PC-9 (cell line): Measurements from ENCODE around the gene M6PR. TPM values are rescaled to one million over a fixed set of nuclear protein-coding genes. Genes with fewer than 3 reads are reported as not detected.
"Not testable (repeated sequence)": the region's sequence is repeated elsewhere in the genome, so short reads cannot be mapped to it uniquely, and the experiment has no call there.

Experiments
- BruUV-seq: library from RNA; stranded (reverse); fragments of 400-500 nt; replicated peaks from 2 replicates; lab custom pipeline; 2021; lab: Mats Ljungman, UMichigan
- CTCF ChIA-PET: fragments of 300-600 bp; sonication (Branson Sonifier 250); formaldehyde crosslinking; loops from one replicate; lab custom pipeline; 2022; ENCODE audit warnings: antibody characterized with exemption; lab: Charles Lee
- POLR2A ChIA-PET: fragments of 300-600 bp; sonication (Branson Sonifier 250); formaldehyde crosslinking; loops from one replicate; lab custom pipeline; 2022; ENCODE audit warnings: antibody characterized with exemption; ENCODE audit not compliant: unreplicated experiment; lab: Charles Lee
- DNase-seq, 2 experiments: peaks; one replicate each; pipeline versions ENCODE4 v3.0.0 to v3.0.0-alpha.2; 2015 to 2022; ENCODE audit warnings: mixed read lengths in 1 of 2
- H2AFZ ChIP-seq: fragments of 200-600 bp; sonication (generic); 2 replicates; pipeline ENCODE4 v1.8.1; 2017; ENCODE audit warnings: antibody characterized with exemption
- H3F3A ChIP-seq: fragments of 200-600 bp; sonication (generic); 2 replicates; pipeline ENCODE4 v1.8.1; 2017; ENCODE audit warnings: antibody characterized with exemption, mild to moderate bottlenecking, low read depth; ENCODE audit not compliant: insufficient read depth
- H3K27ac ChIP-seq: fragments of 200-600 bp; sonication (generic); 2 replicates; pipeline ENCODE4 v1.6.1; 2016; ENCODE audit warnings: mixed run types
- H3K27me3 ChIP-seq: fragments of 200-600 bp; sonication (generic); 2 replicates; pipeline ENCODE4 v1.6.1; 2016; ENCODE audit warnings: low read depth, mixed run types; ENCODE audit not compliant: insufficient read depth
- H3K36me3 ChIP-seq: fragments of 200-600 bp; sonication (generic); 2 replicates; pipeline ENCODE4 v1.6.1; 2016; ENCODE audit warnings: low read depth, mixed run types
- H3K4me1 ChIP-seq: fragments of 200-600 bp; sonication (generic); replicated peaks from 2 replicates; pipeline ENCODE4 v1.6.1; 2016; ENCODE audit warnings: mixed run types; ENCODE audit not compliant: insufficient read depth
- H3K4me2 ChIP-seq: fragments of 200-600 bp; sonication (generic); 2 replicates; pipeline ENCODE4 v1.6.1; 2017; ENCODE audit warnings: mixed run types
- H3K4me3 ChIP-seq: fragments of 200-600 bp; sonication (generic); 2 replicates; pipeline ENCODE4 v1.6.1; 2016; ENCODE audit warnings: mixed run types
- H3K79me2 ChIP-seq: fragments of 200-600 bp; sonication (generic); 2 replicates; pipeline ENCODE4 v1.6.1; 2017; ENCODE audit warnings: low read depth, mixed run types
- H3K9me2 ChIP-seq: fragments of 200-600 bp; sonication (generic); 2 replicates; pipeline ENCODE4 v1.8.1; 2017; ENCODE audit warnings: mild to moderate bottlenecking; ENCODE audit not compliant: insufficient read depth
- H3K9me3 ChIP-seq: fragments of 200-600 bp; sonication (generic); 2 replicates; pipeline ENCODE4 v1.8.1; 2016; ENCODE audit warnings: low read depth; ENCODE audit not compliant: insufficient read depth
- H4K20me1 ChIP-seq: fragments of 200-600 bp; sonication (generic); 2 replicates; pipeline ENCODE4 v1.8.1; 2017; ENCODE audit not compliant: insufficient read depth
- CTCF ChIP-seq: fragments of 200-600 bp; sonication (generic); conservative IDR thresholded peaks from 2 replicates; pipeline ENCODE4 v1.6.1; 2017; ENCODE audit warnings: mixed run types, antibody characterized with exemption, mild to moderate bottlenecking, moderate library complexity
- EZH2 ChIP-seq: fragments of 200-600 bp; sonication (generic); IDR thresholded peaks from 2 replicates; pipeline ENCODE4 v1.8.0; 2017; ENCODE audit warnings: antibody characterized with exemption, low read depth
- intact Hi-C: fragments of 100-400 bp; cut with micrococcal nuclease; formaldehyde crosslinking; loops from one replicate; pipeline ENCODE4 v1.10.0; 2022; ENCODE audit not compliant: unreplicated experiment
- total RNA-seq: library from RNA; stranded (reverse); gene quantifications from 2 replicates; pipeline ENCODE4 v1.2.3, GENCODE V29; 2021

Gene M6PR
- total RNA-seq, 1 experiment from 2014 or later, result 237 TPM

DNA sequence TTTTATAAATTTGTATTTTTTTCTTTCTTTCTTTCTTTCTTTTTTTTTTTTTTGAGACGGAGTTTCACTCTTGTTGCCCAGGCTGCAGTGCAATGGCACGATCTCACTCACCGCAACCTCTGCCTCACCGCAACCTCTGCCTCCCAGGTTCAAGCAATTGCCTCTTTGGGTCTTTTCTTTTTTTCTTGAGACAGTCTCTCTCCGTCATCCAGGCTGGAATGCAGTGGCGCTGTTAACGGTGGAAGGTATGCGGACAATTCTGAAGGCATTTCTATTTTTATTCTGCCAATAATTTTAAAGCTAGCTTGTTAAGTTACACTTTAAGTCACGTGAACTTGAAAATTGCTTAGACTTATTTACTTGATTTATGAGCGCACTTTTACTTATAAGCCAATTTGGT, 43.9 kb downstream of the M6PR start:
- Histone ChIP-seq H3F3A (no peaks in the 10 kb centered on the region), H3K27ac (no peak overlapping the region), H3K4me2 (no peak overlapping the region), H2AFZ (no peak overlapping the region), H4K20me1 (no peaks in the 10 kb centered on the region), H3K9me2 (no peaks in the 10 kb centered on the region), H3K9me3 (no peaks in the 10 kb centered on the region), H3K27me3 (no peaks in the 10 kb centered on the region), H3K36me3 (no peaks in the 10 kb centered on the region), H3K4me3 (no peak overlapping the region), H3K4me1 (peaks cover 3% of the 10 kb centered on the region), H3K79me2 (no peaks in the 10 kb centered on the region)
- intact Hi-C loops, result no loop called here
- DNase-seq, result no peak
- TF ChIP-seq CTCF (no peak), EZH2 (no peak)
- POLR2A ChIA-PET, result no interaction called here
- BruUV-seq, result no TSS peak
- CTCF ChIA-PET, result no interaction called here

DNA sequence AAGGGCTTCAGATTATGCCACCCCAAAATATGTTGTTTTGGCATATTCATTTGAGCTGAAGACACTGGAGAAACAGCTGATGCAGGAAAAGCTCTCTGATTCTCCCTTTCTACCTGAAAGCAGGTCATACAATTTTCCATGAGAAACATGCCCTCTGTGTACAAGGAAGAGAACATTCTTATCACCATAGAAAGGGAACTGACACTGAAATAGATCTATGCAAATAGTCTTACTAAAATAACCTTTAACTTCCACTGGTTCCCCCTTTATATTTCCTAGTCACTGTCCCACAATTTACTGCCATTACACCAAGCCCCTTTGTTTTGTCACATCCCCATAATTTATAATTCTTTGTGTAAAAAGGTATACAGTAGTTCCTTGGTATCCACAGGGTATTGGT, 44.8 kb downstream of the M6PR start:
- intact Hi-C loops, result no loop called here
- H3F3A ChIP-seq, result no peaks in the 10 kb centered on the region
- H3K9me2 ChIP-seq, result no peaks in the 10 kb centered on the region
- ChIA-PET POLR2A (no interaction called here), CTCF (no interaction called here)
- no peak overlapping the region for H3K4me2 ChIP-seq
- DNase-seq, result no peak
- no peak overlapping the region for H3K4me3 ChIP-seq
- no peak overlapping the region for H2AFZ ChIP-seq
- no peaks in the 10 kb centered on the region for H3K9me3 ChIP-seq
- no peak overlapping the region for H3K27ac ChIP-seq
- H3K27me3 ChIP-seq, result no peaks in the 10 kb centered on the region
- no peak for TF ChIP-seq CTCF
- TF ChIP-seq EZH2, result no peak
- H3K79me2 ChIP-seq, result no peaks in the 10 kb centered on the region
- H4K20me1 ChIP-seq, result no peaks in the 10 kb centered on the region
- H3K36me3 ChIP-seq, result no peaks in the 10 kb centered on the region
- H3K4me1 ChIP-seq, result no peaks in the 10 kb centered on the region
- no TSS peak for BruUV-seq

DNA sequence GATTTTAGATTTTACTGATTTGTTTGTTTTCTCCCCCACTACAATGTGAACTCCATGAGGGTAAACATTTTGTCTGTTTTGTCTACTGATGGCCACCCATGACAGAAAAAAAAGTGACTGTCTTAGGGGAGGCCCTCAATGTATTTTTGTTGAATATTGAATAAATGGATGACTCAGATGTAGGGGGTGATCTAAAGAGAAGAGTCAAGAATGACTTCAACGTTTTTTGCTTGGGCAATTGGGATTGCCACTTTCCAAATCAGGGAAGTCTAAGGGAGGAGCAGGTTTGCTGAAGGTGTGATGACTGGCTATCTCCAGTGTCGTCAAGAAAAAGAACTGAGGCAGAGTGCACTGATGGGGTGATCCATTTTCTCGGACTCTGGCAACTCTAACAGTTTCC, 45.8 kb downstream of the M6PR start:
- no peaks in the 10 kb centered on the region for H3K4me1 ChIP-seq
- CTCF ChIA-PET, result no interaction called here

DNA sequence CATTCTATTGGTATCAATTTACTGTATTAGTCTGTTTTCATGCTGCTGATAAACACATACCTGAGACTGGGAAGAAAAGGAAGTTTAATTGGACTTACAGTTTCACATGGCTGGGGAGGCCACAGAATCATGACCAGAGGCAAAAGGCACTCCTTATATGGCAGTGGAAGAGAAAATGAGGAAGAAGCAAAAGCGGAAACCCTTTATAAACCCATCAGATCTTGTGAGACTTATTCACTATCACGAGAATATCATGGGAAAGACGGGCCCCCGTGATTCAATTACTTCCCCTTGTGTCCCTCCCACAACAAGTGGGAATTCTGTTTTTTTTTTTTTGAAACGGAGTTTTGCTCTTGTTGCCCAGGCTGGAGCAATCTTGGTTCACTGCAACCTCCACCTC, 46.7 kb downstream of the M6PR start:
- H3K4me2 ChIP-seq, H3K4me1 ChIP-seq, H2AFZ ChIP-seq, H3K27me3 ChIP-seq, CTCF ChIA-PET, H3F3A ChIP-seq, intact Hi-C loops, H3K27ac ChIP-seq, H3K4me3 ChIP-seq, H3K36me3 ChIP-seq, H4K20me1 ChIP-seq, BruUV-seq, DNase-seq, POLR2A ChIA-PET, H3K9me2 ChIP-seq, H3K9me3 ChIP-seq, H3K79me2 ChIP-seq: not testable (repeated sequence)

More for the DNA sequence above, 45.8 kb downstream of the M6PR start:
- POLR2A ChIA-PET, result no interaction called here
- H2AFZ ChIP-seq, result no peak overlapping the region
- H3K9me2 ChIP-seq, result no peaks in the 10 kb centered on the region
- no TSS peak for BruUV-seq
- H4K20me1 ChIP-seq, result no peaks in the 10 kb centered on the region
- intact Hi-C loops, result no loop called here
- no peaks in the 10 kb centered on the region for H3K9me3 ChIP-seq
- H3K4me2 ChIP-seq, result no peak overlapping the region
- no peak overlapping the region for H3K27ac ChIP-seq
- no peaks in the 10 kb centered on the region for H3K27me3 ChIP-seq
- no peaks in the 10 kb centered on the region for H3K36me3 ChIP-seq
- no peak overlapping the region for H3K4me3 ChIP-seq
- DNase-seq, result no peak
- H3K79me2 ChIP-seq, result no peaks in the 10 kb centered on the region
- no peaks in the 10 kb centered on the region for H3F3A ChIP-seq
- TF ChIP-seq EZH2, result no peak
- no peak for TF ChIP-seq CTCF
